ENCODE measurements around the gene RRP1B.
"Not testable (repeated sequence)": the region's sequence is repeated elsewhere in the genome, so short reads cannot be mapped to it uniquely, and the experiment has no call there.

DNA sequence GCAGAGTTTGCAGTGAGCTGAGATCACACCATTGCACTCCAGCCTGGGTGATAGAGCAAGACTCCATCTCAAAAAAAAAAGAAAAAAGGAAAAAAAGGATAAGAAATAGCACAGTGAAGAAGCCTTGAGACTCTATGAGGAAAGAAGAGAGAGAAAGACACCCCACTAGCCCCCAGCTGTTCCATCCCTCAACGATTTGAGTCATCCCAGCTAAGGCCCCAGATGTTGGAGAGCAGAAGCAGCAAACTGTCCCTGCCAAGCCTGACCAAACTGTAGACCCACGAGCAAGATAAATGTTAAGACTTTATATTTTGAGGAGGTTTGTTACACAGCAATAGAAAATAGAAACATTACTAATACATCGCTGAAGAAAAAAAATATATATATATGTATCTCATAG lies 42.5 kb upstream of the RRP1B start:
- TF ChIP-seq, protein P1, sequence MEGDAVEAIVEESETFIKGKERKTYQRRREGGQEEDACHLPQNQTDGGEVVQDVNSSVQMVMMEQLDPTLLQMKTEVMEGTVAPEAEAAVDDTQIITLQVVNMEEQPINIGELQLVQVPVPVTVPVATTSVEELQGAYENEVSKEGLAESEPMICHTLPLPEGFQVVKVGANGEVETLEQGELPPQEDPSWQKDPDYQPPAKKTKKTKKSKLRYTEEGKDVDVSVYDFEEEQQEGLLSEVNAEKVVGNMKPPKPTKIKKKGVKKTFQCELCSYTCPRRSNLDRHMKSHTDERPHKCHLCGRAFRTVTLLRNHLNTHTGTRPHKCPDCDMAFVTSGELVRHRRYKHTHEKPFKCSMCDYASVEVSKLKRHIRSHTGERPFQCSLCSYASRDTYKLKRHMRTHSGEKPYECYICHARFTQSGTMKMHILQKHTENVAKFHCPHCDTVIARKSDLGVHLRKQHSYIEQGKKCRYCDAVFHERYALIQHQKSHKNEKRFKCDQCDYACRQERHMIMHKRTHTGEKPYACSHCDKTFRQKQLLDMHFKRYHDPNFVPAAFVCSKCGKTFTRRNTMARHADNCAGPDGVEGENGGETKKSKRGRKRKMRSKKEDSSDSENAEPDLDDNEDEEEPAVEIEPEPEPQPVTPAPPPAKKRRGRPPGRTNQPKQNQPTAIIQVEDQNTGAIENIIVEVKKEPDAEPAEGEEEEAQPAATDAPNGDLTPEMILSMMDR (IDR thresholded peaks at IDR 0.05), result not testable (repeated sequence)
- TF ChIP-seq POLR2A, POLR2AphosphoS5 (IDR thresholded peaks at IDR 0.05): not testable (repeated sequence)
